HG03558 (cell line): Measurements from ENCODE around the gene GNB1.
"Not testable (repeated sequence)": the region's sequence is repeated elsewhere in the genome, so short reads cannot be mapped to it uniquely, and the experiment has no call there.

Experiments used
- ATAC-seq: cut with Tn5 transposase; IDR thresholded peaks from one replicate; pipeline ENCODE4 v1.9.1; 2021; ENCODE audit warnings: moderate number of reproducible peaks; ENCODE audit not compliant: unreplicated experiment; ENCODE audit errors: extremely low read depth

Gene GNB1

DNA sequence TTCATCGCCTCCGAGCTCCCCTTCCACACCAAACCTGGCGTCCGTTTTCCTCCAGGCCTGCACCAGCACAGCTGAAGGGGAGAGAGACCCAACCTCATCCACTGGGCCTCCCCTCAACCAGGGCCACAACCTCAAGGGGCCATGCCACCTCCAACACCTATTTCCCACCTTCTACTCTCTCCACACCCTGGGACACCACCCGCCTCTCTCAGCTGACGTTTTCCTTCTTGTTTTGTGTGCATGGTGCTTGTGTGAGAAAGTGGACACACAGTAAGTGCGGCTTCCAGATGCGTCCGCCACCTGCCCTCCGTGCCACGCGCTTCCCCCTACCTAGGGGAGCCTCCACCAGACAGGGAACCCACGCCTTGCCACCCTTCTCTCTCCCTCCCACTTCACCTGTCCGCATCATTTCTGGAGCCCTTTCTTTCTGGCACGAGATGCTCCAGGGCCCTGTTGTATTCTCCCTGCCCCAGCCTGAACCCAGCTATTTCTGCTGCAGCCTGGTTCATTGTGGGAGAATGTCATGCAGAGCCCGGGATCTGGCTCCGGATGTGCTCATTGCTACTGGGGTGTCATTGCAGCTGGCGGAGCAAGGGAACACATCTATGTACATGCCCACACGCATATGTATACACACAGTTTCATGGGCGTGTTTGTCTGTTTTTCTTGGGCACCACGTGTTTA lies 1.3 kb upstream of the GNB1 start:
- ATAC-seq = no peak

GRCh38 chr1:1891349-1892078 lies 627 bp upstream of the GNB1 start:
- no peak for ATAC-seq

DNA sequence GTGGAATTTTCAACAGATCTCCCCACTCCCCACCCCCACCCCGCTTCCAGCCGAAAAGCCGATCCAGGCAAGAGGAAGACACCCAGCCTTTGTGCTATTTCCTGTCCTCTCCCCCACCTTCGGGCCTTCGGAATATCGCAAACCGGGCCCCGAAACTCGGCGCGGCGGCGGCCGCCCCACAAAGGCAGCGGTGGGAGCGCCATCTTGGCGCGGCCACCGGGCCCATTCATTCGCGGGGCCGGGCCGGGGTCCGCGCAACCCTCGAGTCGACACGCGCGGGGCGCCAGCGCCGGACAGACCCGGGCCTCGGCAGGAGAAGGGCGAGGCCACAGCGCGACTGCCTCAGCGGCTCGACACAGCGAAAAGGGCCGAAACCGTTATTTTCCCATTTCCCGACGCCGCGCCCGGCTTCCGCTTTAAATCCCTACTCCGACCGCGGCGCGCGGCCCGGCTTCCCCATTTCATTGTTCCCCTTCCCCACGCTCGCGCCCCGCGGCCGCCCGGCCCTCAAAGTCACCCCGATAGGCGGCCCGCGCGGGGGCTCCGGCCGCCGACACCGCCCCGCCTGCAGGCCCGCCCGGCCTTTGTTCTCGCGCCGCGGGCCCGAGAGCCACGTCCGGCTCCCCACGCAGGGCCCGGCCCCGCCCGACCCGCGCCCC lies 911 bp downstream of the GNB1 start:
- no peak for ATAC-seq

GRCh38 chr1:1889090-1889750 lies 1.7 kb downstream of the GNB1 start:
- no peak for ATAC-seq

GRCh38 chr1:1883890-1884289 lies 7.0 kb downstream of the GNB1 start:
- not testable (repeated sequence) for ATAC-seq

- ATAC-seq = no peak
Observed at GRCh38 chr1:1883092-1883873, 7.6 kb downstream of the GNB1 start.

- ATAC-seq = no peak
Observed at GRCh38 chr1:1881727-1882126, 9.2 kb downstream of the GNB1 start.

DNA sequence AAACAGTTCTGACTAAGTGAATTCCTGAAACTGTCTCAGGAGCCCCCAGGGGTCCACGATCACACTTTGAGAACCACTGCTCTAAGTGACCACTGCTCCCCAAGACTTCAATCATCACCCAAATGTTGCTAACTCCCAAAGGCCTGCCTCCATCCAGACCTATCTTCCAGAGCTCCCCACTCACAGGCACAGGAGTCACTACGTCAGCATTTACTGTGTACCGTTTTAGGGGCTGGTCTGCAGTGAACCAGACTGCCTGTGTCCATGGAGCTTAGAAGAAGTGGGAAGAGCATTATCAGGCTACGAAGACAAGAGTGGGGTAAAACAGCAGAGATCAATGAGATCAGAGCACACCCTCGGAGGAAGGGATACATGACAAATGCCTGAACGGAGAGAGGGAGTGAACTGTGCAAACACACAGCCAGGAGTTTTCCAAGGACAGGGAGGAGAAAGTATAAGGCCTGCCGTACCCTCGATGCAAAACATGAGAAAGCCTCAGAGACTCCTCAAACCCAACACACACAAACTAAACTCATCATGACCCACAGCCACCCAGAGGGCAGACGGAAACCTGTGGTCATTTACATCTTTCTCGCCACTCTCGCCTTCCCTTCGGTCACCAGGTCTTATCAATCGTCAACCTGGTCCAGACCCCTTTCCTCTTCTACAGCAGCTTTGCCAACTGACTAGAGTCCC lies 10.1 kb downstream of the GNB1 start:
- no peak for ATAC-seq

DNA sequence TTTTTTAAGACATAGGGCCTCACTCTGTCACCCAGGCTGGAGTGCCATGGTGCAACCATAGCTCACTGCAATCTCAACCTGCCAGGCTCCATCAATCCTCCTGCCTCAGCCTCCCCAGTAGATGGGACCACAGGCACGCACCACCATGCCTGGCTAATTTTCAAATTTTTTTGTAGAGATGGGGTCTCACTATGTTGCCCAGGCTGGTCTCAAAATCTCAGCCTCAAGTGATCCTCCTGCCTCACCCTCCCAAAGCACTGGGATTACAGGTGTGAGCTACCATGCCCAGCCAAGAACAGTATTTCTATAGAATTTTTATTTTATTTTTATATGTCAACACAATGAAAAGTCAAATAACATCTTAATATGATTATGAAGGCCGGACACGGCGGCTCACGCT lies 10.9 kb downstream of the GNB1 start:
- ATAC-seq = no peak

GRCh38 chr1:1877865-1878436 lies 12.9 kb downstream of the GNB1 start:
- ATAC-seq = no peak

- ATAC-seq = no peak
Observed at GRCh38 chr1:1876335-1876930, 14.5 kb downstream of the GNB1 start.

- no peak for ATAC-seq
Observed at GRCh38 chr1:1875932-1876331, 15.0 kb downstream of the GNB1 start.

GRCh38 chr1:1874901-1875300 lies 16.0 kb downstream of the GNB1 start:
- ATAC-seq = no peak

GRCh38 chr1:1873186-1873585 lies 17.7 kb downstream of the GNB1 start:
- no peak for ATAC-seq

DNA sequence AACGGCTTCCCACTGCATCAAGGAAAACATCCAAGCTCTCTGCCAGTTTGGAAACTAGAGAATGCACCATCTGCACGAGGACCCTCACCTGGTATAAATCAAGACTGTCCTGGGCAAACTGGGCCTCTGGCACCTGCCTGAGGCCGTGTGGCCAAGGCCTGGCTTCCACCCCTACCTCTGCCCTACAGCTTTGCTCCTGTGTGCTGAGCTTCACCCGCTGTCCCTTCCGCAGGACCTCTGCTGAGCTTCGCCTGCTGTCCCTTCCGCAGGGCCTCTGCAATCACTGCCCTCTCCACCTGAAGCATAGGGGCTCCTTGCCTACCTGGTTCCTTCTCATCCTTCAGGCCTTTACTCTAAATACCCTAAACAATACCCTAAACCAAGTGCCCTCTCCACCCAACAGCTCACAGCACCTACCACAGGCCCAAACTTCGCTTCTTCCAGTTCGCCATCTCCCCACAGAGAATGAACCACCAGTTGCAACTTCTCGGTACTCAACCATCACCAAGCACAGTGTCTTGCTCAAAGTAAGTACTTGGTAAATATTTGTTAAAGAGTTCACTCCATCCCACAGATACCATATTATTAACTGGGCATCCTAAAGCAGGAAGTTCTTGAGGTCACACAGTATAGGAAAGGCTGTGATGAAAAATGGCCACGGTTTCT lies 18.4 kb downstream of the GNB1 start:
- no peak for ATAC-seq

DNA sequence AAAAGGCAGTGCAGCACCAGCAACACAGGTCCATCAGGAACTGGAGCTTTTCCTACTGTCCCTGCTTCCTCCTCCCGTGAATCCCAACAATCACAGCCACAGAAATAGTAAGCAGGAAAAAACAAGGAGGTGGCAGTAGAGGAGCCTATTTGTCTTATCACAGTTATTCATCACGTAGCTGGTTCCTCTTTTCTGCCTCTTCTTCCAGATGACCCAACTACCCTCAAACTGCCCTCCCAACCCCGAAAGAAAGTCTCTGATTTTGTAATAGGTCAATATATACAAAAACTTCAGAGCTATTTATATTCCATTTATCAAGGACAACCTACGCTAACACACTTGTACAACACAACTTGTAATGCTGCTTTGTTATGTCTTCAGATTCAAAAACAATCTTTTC lies 21.4 kb downstream of the GNB1 start:
- no peak for ATAC-seq

DNA sequence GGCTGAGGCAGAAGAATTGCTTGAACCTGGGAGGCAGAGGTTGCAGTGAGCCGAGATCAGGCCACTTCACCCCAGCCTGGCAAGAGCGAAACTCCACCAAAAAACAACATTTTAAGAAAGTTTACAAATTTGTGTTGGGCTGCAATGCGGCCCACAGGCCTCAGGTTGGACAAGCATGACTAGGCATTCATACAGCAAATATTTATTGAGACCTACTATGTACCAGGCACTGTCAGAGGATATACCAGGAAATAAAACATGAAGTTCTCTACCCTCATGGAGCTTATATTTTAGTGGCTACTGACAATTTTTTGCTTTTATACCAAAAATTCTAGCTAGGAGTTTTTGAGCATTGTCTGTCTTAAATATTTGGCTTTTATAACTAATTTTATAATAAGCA lies 23.7 kb downstream of the GNB1 start:
- no peak for ATAC-seq

DNA sequence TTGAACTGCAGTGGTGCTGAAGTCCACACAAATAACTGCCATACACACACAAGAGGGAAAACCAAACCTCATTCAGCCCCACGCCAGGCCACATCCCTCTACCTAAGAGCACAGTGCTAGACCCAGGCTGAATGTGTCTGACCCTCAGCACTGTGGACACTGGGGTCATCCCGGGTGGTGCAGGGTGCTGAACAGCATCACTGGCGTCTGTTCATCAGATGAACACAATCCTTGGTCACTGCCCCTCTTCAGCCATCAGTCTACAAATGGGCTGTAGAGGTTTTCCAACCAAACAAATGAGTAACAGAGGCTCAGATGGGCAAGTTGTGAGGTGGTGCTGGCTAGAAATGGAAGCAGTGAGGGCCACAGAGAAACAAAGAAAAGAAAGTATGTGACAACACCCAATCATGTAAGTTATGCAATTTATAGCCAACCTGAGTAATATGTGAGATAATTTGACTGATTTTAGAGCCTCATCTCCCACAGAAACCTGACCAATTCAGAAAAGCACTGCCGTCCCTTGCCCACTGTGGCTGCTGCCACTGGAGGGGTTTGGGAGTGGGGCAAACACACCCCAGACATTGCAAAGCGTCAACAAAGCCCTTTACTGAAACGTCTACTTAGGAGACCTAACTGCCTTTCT lies 27.9 kb downstream of the GNB1 start:
- ATAC-seq = no peak
